ENCODE data around the gene ZHX3. TPM values are rescaled to one million over a fixed set of nuclear protein-coding genes. Genes with fewer than 3 reads are reported as not detected.

Gene ZHX3
- total RNA-seq, 1 experiment from 2014 or later, result 9.6 TPM

DNA sequence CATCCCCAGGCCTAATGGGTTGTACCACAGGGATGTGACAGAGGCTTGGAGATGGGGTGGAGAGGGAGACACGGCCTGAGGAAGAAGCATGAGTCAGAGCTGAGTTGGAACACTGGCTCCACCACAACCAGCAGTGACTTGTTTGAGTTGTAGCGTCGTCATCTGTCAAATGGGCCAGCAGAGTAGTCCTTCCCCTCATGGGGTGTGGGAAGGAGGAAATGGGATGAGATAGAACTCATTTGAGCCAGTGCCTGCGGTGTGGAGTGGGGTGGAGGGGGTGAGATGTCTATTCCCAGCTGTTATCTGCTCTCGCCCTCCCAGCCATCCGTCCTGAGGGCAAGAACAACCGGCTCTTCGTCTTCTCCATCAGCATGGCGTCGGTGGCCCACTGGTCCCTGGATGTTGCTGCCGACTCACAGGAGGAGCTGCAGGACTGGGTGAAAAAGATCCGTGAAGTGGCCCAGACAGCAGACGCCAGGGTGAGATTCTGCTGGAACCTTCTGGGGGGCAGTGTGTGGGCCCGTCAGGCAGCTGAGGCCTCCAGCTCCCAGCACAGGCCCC lies 147.7 kb downstream of the ZHX3 start:
- peak; percentile 6 for DNase-seq (ENCODE audit: low spot score)

GRCh38 chr20:41169162-41169690 lies 148.3 kb downstream of the ZHX3 start:
- DNase-seq (ENCODE audit: low spot score) (no peak), ATAC-seq (no peak)
- H3K27ac Mint-ChIP-seq, result no peak overlapping the region
- H3K27me3 Mint-ChIP-seq (ENCODE audit: low read depth), result no peaks in the 10 kb centered on the region
- no peaks in the 10 kb centered on the region for H3K4me1 Mint-ChIP-seq
- TF ChIP-seq JAZF1 (CRISPR knock-in tag; IDR thresholded peaks at IDR 0.05) (no peak), ZNF121 (CRISPR knock-in tag; IDR thresholded peaks at IDR 0.05) (no peak), TEAD4 (CRISPR knock-in tag; IDR thresholded peaks at IDR 0.05) (no peak), EMX1 (CRISPR knock-in tag; IDR thresholded peaks at IDR 0.05) (no peak), NFE2L1 (CRISPR knock-in tag; IDR thresholded peaks at IDR 0.05) (no peak), ZNF396 (CRISPR knock-in tag; IDR thresholded peaks at IDR 0.05; ENCODE audit: borderline replicate concordance) (no peak), ZNF416 (CRISPR knock-in tag; IDR thresholded peaks at IDR 0.05) (no peak), ZNF423 (CRISPR knock-in tag; IDR thresholded peaks at IDR 0.05) (no peak), ETV6 (CRISPR knock-in tag; IDR thresholded peaks at IDR 0.05) (no peak), NFYB (CRISPR knock-in tag; conservative IDR thresholded peaks at IDR 0.05; ENCODE audit: low read depth) (no peak), TCF7 (CRISPR knock-in tag; IDR thresholded peaks at IDR 0.05; ENCODE audit: low read depth) (no peak), CREM (CRISPR knock-in tag; IDR thresholded peaks at IDR 0.05) (no peak), JUN (CRISPR knock-in tag; IDR thresholded peaks at IDR 0.05) (no peak), FOXP1 (CRISPR knock-in tag; IDR thresholded peaks at IDR 0.05; ENCODE audit: borderline replicate concordance) (no peak)
- TF ChIP-seq, protein P1, sequence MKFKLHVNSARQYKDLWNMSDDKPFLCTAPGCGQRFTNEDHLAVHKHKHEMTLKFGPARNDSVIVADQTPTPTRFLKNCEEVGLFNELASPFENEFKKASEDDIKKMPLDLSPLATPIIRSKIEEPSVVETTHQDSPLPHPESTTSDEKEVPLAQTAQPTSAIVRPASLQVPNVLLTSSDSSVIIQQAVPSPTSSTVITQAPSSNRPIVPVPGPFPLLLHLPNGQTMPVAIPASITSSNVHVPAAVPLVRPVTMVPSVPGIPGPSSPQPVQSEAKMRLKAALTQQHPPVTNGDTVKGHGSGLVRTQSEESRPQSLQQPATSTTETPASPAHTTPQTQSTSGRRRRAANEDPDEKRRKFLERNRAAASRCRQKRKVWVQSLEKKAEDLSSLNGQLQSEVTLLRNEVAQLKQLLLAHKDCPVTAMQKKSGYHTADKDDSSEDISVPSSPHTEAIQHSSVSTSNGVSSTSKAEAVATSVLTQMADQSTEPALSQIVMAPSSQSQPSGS (CRISPR knock-in tag; IDR thresholded peaks at IDR 0.05; ENCODE audit: borderline replicate concordance, low read depth), result no peak
- TF ChIP-seq, protein P2, sequence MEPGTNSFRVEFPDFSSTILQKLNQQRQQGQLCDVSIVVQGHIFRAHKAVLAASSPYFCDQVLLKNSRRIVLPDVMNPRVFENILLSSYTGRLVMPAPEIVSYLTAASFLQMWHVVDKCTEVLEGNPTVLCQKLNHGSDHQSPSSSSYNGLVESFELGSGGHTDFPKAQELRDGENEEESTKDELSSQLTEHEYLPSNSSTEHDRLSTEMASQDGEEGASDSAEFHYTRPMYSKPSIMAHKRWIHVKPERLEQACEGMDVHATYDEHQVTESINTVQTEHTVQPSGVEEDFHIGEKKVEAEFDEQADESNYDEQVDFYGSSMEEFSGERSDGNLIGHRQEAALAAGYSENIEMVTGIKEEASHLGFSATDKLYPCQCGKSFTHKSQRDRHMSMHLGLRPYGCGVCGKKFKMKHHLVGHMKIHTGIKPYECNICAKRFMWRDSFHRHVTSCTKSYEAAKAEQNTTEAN (CRISPR knock-in tag; IDR thresholded peaks at IDR 0.05), result no peak
- TF ChIP-seq, protein P3, sequence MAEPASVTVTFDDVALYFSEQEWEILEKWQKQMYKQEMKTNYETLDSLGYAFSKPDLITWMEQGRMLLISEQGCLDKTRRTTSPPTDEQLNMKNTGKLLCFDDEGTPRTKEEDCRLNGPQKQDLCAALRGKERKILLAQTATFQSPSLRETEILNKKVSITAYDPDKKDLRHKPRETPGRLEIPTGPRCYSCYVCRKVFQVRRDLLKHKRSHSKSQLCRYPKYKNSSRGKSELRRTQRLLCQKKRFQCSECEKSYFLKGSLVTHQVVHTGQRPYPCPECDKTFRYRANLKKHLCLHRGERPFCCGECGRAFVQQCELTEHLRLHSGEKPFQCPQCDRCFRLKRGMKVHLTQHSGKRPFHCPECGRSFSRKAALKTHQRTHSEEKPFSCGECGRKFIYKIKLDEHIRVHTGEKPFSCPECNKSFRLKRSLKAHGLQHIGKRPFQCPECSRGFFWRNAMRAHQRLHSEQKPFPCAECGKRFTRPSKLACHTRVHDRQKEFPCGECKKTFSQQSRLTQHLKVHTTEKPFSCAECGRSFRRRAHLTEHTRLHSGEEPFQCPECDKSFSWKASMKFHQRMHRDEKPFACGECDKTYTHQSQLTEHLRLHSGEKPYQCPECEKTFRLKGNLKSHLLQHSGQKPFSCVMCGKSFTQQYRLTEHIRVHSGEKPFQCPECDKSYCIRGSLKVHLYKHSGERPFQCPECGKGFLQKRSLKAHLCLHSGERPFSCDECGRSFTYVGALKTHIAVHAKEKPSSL (CRISPR knock-in tag; conservative IDR thresholded peaks at IDR 0.05), result no peak
- TF ChIP-seq, protein P4, sequence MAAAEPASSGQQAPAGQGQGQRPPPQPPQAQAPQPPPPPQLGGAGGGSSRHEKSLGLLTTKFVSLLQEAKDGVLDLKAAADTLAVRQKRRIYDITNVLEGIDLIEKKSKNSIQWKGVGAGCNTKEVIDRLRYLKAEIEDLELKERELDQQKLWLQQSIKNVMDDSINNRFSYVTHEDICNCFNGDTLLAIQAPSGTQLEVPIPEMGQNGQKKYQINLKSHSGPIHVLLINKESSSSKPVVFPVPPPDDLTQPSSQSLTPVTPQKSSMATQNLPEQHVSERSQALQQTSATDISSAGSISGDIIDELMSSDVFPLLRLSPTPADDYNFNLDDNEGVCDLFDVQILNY (CRISPR knock-in tag; IDR thresholded peaks at IDR 0.05), result no peak
- TF ChIP-seq, protein P5, sequence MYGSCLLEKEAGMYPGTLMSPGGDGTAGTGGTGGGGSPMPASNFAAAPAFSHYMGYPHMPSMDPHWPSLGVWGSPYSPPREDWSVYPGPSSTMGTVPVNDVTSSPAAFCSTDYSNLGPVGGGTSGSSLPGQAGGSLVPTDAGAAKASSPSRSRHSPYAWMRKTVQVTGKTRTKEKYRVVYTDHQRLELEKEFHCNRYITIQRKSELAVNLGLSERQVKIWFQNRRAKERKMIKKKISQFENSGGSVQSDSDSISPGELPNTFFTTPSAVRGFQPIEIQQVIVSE (CRISPR knock-in tag; IDR thresholded peaks at IDR 0.05; ENCODE audit: borderline replicate concordance), result no peak
- H3K36me3 Mint-ChIP-seq, result peaks cover 82% of the 10 kb centered on the region
- ChIA-PET POLR2A (no interaction called here), CTCF (interaction anchor here (4.3 kb wide), 1 partner anchor 171 kb away, joined by 126 read pairs; the partner anchor contains the start of gene LPIN3)
- H3K4me3 Mint-ChIP-seq, result no peak overlapping the region
- H3K9me3 Mint-ChIP-seq, result no peaks in the 10 kb centered on the region

More for the DNA sequence above, 147.7 kb downstream of the ZHX3 start:
- H3K9me3 Mint-ChIP-seq, result no peaks in the 10 kb centered on the region
- TF ChIP-seq ZNF423 (CRISPR knock-in tag; IDR thresholded peaks at IDR 0.05), result no peak
- no peak for TF ChIP-seq AFF4 (CRISPR knock-in tag; IDR thresholded peaks at IDR 0.05; ENCODE audit: borderline replicate concordance)
- ChIA-PET POLR2A (interaction anchor here (0.6 kb wide), 1 partner anchor 301 kb away, joined by 3 read pairs; no protein-coding TSS in a partner anchor), CTCF (interaction anchor here (1.2 to 4.3 kb wide), 2 partner anchors 80 to 170 kb away, joined by 4 to 126 read pairs; partner anchors contain the start of gene LPIN3)
- H3K36me3 Mint-ChIP-seq, result peaks cover 82% of the 10 kb centered on the region
- H3K4me1 Mint-ChIP-seq, result no peaks in the 10 kb centered on the region
- no peak for ATAC-seq
- no peak overlapping the region for H3K4me3 Mint-ChIP-seq
- no peak overlapping the region for H3K27ac Mint-ChIP-seq
- no peaks in the 10 kb centered on the region for H3K27me3 Mint-ChIP-seq (ENCODE audit: low read depth)

All from WTC11 (cell line).